GM23248 (cell line): ENCODE data around the gene AMPD3. TPM values are rescaled to one million over a fixed set of nuclear protein-coding genes. Genes with fewer than 3 reads are reported as not detected.

Source experiments
- DNase-seq: peaks from one replicate; pipeline ENCODE4 v3.0.0-alpha.2; 2015
- H2AFZ ChIP-seq: fragments of 200-600 bp; sonication (generic); 2 replicates; pipeline ENCODE4 v1.6.1; 2016; ENCODE audit warnings: antibody characterized with exemption
- H3F3A ChIP-seq: fragments of 200-600 bp; sonication (generic); 2 replicates; pipeline ENCODE4 v1.6.1; 2016; ENCODE audit warnings: mild to moderate bottlenecking, antibody characterized with exemption, mixed run types; ENCODE audit not compliant: insufficient read depth
- H3K27ac ChIP-seq: fragments of 200-600 bp; sonication (generic); 2 replicates; pipeline ENCODE4 v1.5.1; 2016; ENCODE audit warnings: mild to moderate bottlenecking
- H3K27me3 ChIP-seq: fragments of 200-600 bp; sonication (generic); replicated peaks from 2 replicates; pipeline ENCODE4 v1.6.1; 2016; ENCODE audit warnings: mild to moderate bottlenecking; ENCODE audit not compliant: insufficient read depth
- H3K36me3 ChIP-seq: fragments of 200-600 bp; sonication (generic); 2 replicates; pipeline ENCODE4 v1.6.1; 2016; ENCODE audit warnings: low read depth, mild to moderate bottlenecking
- H3K4me1 ChIP-seq: fragments of 200-600 bp; sonication (generic); 2 replicates; pipeline ENCODE4 v1.6.1; 2016; ENCODE audit warnings: mild to moderate bottlenecking; ENCODE audit not compliant: insufficient read depth
- H3K4me2 ChIP-seq: fragments of 200-600 bp; sonication (generic); one replicate; pipeline ENCODE4 v1.6.1; 2016; ENCODE audit warnings: mild to moderate bottlenecking; ENCODE audit not compliant: unreplicated experiment
- H3K4me3 ChIP-seq: fragments of 200-600 bp; sonication (generic); 2 replicates; pipeline ENCODE4 v1.5.1; 2016; ENCODE audit warnings: mild to moderate bottlenecking
- H3K79me2 ChIP-seq: fragments of 200-600 bp; sonication (generic); 2 replicates; pipeline ENCODE4 v1.6.1; 2016; ENCODE audit warnings: mild to moderate bottlenecking; ENCODE audit not compliant: insufficient read depth
- H3K9ac ChIP-seq: fragments of 200-600 bp; sonication (generic); 2 replicates; pipeline ENCODE4 v1.6.1; 2016; ENCODE audit warnings: mild to moderate bottlenecking
- H3K9me2 ChIP-seq: fragments of 200-600 bp; sonication (generic); 2 replicates; pipeline ENCODE4 v1.6.1; 2016; ENCODE audit warnings: mixed run types, mild to moderate bottlenecking, moderate library complexity; ENCODE audit not compliant: insufficient read depth
- H3K9me3 ChIP-seq: fragments of 200-600 bp; sonication (generic); one replicate; pipeline ENCODE4 v1.6.1; 2017; ENCODE audit warnings: low read depth
- H4K20me1 ChIP-seq: fragments of 200-600 bp; sonication (generic); 2 replicates; pipeline ENCODE4 v1.6.0; 2016; ENCODE audit not compliant: insufficient read depth
- EZH2 ChIP-seq: fragments of 200-600 bp; sonication (generic); IDR thresholded peaks from 2 replicates; pipeline ENCODE4 v1.6.1; 2018; ENCODE audit warnings: antibody characterized with exemption, mild to moderate bottlenecking; ENCODE audit not compliant: insufficient read depth, poor library complexity, severe bottlenecking
- EZH2phosphoT487 ChIP-seq: fragments of 200-600 bp; sonication (generic); IDR thresholded peaks from 2 replicates; pipeline ENCODE4 v1.6.1; 2018; ENCODE audit warnings: antibody characterized with exemption, moderate library complexity, mild to moderate bottlenecking, low read depth; ENCODE audit not compliant: insufficient read depth
- WGBS, 2 experiments: methylation state at CpG; one replicate each; pipeline ENCODE4 v1.1.6; 2015 to 2017; ENCODE audit warnings: low lambda C conversion rate in 2 of 2, low coverage in 1 of 2; ENCODE audit errors: missing lambda C conversion rate in 2 of 2; 5-methylcytosine and 5-hydroxymethylcytosine counted together
- in situ Hi-C: fragments of 300-500 bp; cut with MboI; formaldehyde crosslinking; loops from 2 replicates; pipeline ENCODE4 v1.15.0; 2020
- polyA plus RNA-seq: library from polyadenylated mRNA; unstranded; fragments of >200 nt; fragmentation: Nextera tagmentation; extraction: Ambion mirVana; gene quantifications from 2 replicates; pipeline ENCODE4 v1.2.1, GENCODE V29; 2016
- total RNA-seq: library from RNA; depleted of rRNA; stranded (reverse); fragments of >200 nt; shearing (Covaris generic); gene quantifications from 2 replicates; pipeline ENCODE4 v1.2.3, GENCODE V29; 2014

Gene AMPD3
- total and polyA plus RNA-seq, 2 experiments from 2014 or later, result 3.3 to 4.9 TPM

DNA sequence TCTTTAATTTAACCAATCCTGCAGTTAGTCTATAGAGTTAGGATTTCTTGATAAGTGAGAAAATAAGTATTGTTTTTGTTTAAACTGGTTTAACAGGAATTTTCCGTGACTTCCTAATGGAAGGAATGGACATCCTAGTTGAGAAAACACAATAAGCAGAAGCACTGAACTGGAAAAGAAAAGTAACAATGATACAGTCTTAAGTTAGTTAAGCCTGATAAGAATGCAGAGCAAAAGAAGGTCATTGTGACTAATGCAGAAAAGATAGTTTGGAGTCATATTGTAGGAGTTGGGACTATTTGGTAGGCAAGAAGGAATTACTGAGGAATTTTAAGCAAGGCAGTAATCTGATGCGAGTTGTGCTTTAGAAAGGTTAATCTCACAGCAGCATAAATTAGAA, 74.2 kb downstream of the AMPD3 start:
- H3K27me3 ChIP-seq, result no peaks in the 10 kb centered on the region
- TF ChIP-seq EZH2, result no peak
- TF ChIP-seq EZH2phosphoT487, result no peak
- peak overlapping the region; percentile 40 for H3K27ac ChIP-seq
- 0 out of 2 replicates have a peak, but pooled peaks cover under 1% of the 10 kb centered on the region for H3K79me2 ChIP-seq
- H3K4me1 ChIP-seq, result peaks cover 42% of the 10 kb centered on the region
- H3K9me2 ChIP-seq, result no peaks in the 10 kb centered on the region
- peaks cover 37% of the 10 kb centered on the region for H3F3A ChIP-seq
- no peaks in the 10 kb centered on the region for H3K9me3 ChIP-seq
- H3K9ac ChIP-seq, result no peak overlapping the region
- peak; percentile 53 for DNase-seq
- peaks cover 43% of the 10 kb centered on the region; the same call in 1 of the 2 replicates for H3K36me3 ChIP-seq
- 87% methylated on average over 2 of the region's 2 CpGs for WGBS, 2 experiments
- peak overlapping the region; percentile 34 for H3K4me2 ChIP-seq
- no peak overlapping the region for H3K4me3 ChIP-seq
- no peak overlapping the region for H2AFZ ChIP-seq
- H4K20me1 ChIP-seq, result no peaks in the 10 kb centered on the region
- in situ Hi-C loops, result loop anchor here (10.0 kb wide), 1 partner anchor 206 kb away; no protein-coding TSS in a partner anchor

DNA sequence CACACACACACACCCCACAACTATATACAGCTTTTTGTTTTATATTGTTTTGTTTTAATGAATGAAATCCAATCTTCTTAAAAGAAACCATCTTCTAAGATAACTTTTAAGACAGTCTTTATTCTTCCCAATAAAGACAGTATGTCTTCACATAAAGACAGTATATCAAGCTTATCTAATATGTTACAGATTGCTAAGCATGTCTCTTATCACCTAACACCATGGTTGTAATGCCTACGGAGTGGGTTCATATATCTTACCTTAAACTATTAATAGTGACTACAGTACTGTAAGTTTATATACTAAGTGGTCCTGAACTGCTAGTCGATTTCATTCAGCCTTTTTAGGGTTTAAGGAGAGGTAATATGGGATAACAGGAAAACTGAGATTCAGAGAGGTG, 77.5 kb downstream of the AMPD3 start:
- in situ Hi-C loops, result no loop called here
- peaks cover 29% of the 10 kb centered on the region for H3K4me1 ChIP-seq

DNA sequence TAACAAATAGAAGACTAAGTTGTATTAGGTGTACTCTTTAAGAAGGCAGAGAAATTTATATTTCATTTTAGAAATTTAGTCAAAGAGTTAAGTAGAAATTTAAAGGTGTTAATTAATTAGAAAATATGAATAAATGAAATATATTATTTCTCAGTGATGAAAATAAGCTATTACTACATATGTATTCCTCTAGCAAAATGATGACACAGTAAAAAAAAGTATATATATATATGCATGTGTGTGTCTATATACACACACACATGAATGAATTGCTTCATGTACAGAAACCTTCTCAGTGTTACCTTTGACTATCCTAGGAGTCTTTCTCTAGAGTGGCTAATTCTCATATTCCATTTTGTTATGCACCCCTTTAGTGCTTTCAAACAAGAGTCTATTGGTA, 78.3 kb downstream of the AMPD3 start:
- Histone ChIP-seq H3K27me3 (no peaks in the 10 kb centered on the region), H3K9ac (no peak overlapping the region), H3K27ac (no peak overlapping the region), H4K20me1 (no peaks in the 10 kb centered on the region; the same call in 1 of the 2 replicates), H3F3A (peaks cover 21% of the 10 kb centered on the region), H3K4me3 (no peak overlapping the region), H3K9me2 (no peaks in the 10 kb centered on the region), H3K36me3 (peaks cover 33% of the 10 kb centered on the region; the same call in 1 of the 2 replicates), H3K4me1 (peaks cover 22% of the 10 kb centered on the region), H2AFZ (no peak overlapping the region), H3K4me2 (no peak overlapping the region), H3K79me2 (peaks cover 41% of the 10 kb centered on the region), H3K9me3 (no peaks in the 10 kb centered on the region)
- in situ Hi-C loops, result no loop called here
- no peak for TF ChIP-seq EZH2
- TF ChIP-seq EZH2phosphoT487, result no peak
- no peak for DNase-seq

More for the DNA sequence above, 77.5 kb downstream of the AMPD3 start:
- H3K36me3 ChIP-seq, result peaks cover 33% of the 10 kb centered on the region; the same call in 1 of the 2 replicates
- 95 to 100% methylated on average over 2 of the region's 2 CpGs for WGBS, 2 experiments
- no peaks in the 10 kb centered on the region for H3K9me2 ChIP-seq
- no peak overlapping the region for H3K27ac ChIP-seq
- H3K4me2 ChIP-seq, result no peak overlapping the region
- no peak overlapping the region for H3K9ac ChIP-seq
- no peak for TF ChIP-seq EZH2
- no peak for TF ChIP-seq EZH2phosphoT487
- no peaks in the 10 kb centered on the region for H3K9me3 ChIP-seq
- no peak overlapping the region for H3K4me3 ChIP-seq
- no peaks in the 10 kb centered on the region for H3K27me3 ChIP-seq
- no peaks in the 10 kb centered on the region for H4K20me1 ChIP-seq
- H3K79me2 ChIP-seq, result peaks cover 33% of the 10 kb centered on the region
- no peak overlapping the region for H2AFZ ChIP-seq
- DNase-seq, result no peak
- peaks cover 26% of the 10 kb centered on the region for H3F3A ChIP-seq

DNA sequence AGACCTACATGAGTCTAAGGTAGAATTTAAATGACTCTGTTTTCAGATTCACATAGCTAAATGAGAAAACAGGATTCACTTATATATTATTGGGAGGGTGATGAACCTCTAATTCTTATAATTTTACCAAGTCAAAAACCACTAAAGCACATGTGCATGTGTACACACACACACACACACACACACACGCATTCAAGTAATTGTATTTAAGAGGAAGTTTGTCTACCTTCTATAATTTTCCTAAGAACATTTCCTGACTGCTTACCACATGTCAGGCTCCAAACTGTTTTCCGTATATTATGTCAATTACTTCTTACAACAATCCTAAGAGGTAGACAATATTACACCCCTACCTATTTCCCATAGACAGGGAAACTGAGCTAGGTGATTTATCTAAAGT, 79.3 kb downstream of the AMPD3 start:
- Histone ChIP-seq H3K9ac (no peak overlapping the region), H2AFZ (no peak overlapping the region), H3K36me3 (peaks cover 27% of the 10 kb centered on the region; the same call in 1 of the 2 replicates), H3K27ac (no peak overlapping the region), H3K79me2 (peaks cover 50% of the 10 kb centered on the region), H3K9me2 (no peaks in the 10 kb centered on the region), H3K4me1 (peaks cover 22% of the 10 kb centered on the region), H3F3A (peaks cover 11% of the 10 kb centered on the region), H4K20me1 (no peaks in the 10 kb centered on the region; the same call in 1 of the 2 replicates), H3K4me2 (no peak overlapping the region), H3K27me3 (no peaks in the 10 kb centered on the region), H3K9me3 (no peaks in the 10 kb centered on the region), H3K4me3 (no peak overlapping the region)
- no peak for DNase-seq
- in situ Hi-C loops, result no loop called here
- WGBS, 2 experiments, result 93 to 95% methylated on average over 2 of the region's 2 CpGs
- TF ChIP-seq EZH2phosphoT487 (no peak), EZH2 (no peak)

DNA sequence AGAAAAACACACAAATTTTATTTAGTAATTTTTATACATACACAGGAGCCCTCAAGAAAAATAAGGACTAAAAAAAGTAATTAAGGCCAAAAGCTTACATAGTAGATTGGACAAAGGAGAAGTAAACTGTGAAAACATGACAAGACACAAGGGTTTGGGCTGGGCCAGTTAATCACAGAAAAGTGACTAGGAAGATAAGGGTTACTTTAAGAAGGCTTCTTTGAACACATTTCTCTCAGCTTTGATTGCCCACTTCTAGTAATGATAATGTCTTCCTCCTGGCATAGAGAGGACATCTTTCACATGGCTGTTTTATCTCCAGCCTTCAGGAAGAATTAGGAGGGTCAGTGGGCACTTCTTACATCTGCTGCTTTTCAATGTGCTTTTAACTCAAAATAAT, 82.5 kb downstream of the AMPD3 start:
- in situ Hi-C loops, result no loop called here
- Histone ChIP-seq H4K20me1 (no peaks in the 10 kb centered on the region; the same call in 1 of the 2 replicates), H3K36me3 (0 out of 2 replicates have a peak, but pooled peaks cover 12% of the 10 kb centered on the region), H3K9me2 (no peaks in the 10 kb centered on the region), H2AFZ (no peak overlapping the region), H3K9ac (no peak overlapping the region), H3F3A (0 out of 2 replicates have a peak, but pooled peaks cover 5% of the 10 kb centered on the region), H3K4me3 (no peak overlapping the region), H3K27ac (no peak overlapping the region), H3K79me2 (peaks cover 63% of the 10 kb centered on the region), H3K27me3 (no peaks in the 10 kb centered on the region), H3K4me2 (no peak overlapping the region), H3K9me3 (no peaks in the 10 kb centered on the region), H3K4me1 (peaks cover 21% of the 10 kb centered on the region)
- TF ChIP-seq EZH2phosphoT487 (no peak), EZH2 (no peak)
- DNase-seq, result no peak
